MCF 10A (cell line): Measurements from ENCODE around the gene SEPTIN11. TPM values are rescaled to one million over a fixed set of nuclear protein-coding genes. Genes with fewer than 3 reads are reported as not detected.
"Not testable (repeated sequence)": the region's sequence is repeated elsewhere in the genome, so short reads cannot be mapped to it uniquely, and the experiment has no call there.

ENCODE experiments used
- BruUV-seq: library from RNA; stranded (reverse); fragments of 400-500 nt; replicated peaks from 2 replicates; lab custom pipeline; 2021; lab: Mats Ljungman, UMichigan
- CTCF ChIA-PET: fragments of 300-600 bp; sonication (Branson Sonifier 250); formaldehyde crosslinking; extraction: SDS; loops from one replicate; lab custom pipeline; 2021; ENCODE audit warnings: antibody characterized with exemption, inconsistent platforms; lab: Yijun Ruan, JAX
- POLR2A ChIA-PET: fragments of 300-600, 350-650 bp; sonication (Branson Sonifier 250); formaldehyde crosslinking; extraction: SDS; loops from one replicate; lab custom pipeline; 2020; ENCODE audit warnings: antibody characterized with exemption, inconsistent platforms; lab: Yijun Ruan, JAX
- DNase-seq: peaks from one replicate; pipeline ENCODE4 v3.0.0-alpha.2; 2018; ENCODE audit not compliant: unreplicated experiment
- H3K27ac Mint-ChIP-seq: one replicate; pipeline ENCODE4 v1.8.0; 2022; ENCODE audit warnings: mild to moderate bottlenecking, low read depth, mixed read lengths; ENCODE audit not compliant: unreplicated experiment
- H3K27me3 Mint-ChIP-seq: one replicate; pipeline ENCODE4 v1.8.0; 2022; ENCODE audit warnings: mixed read lengths; ENCODE audit not compliant: insufficient read depth, unreplicated experiment
- H3K36me3 Mint-ChIP-seq: one replicate; pipeline ENCODE4 v1.8.0; 2022; ENCODE audit warnings: mild to moderate bottlenecking, moderate library complexity, mixed read lengths; ENCODE audit not compliant: insufficient read depth, unreplicated experiment
- H3K4me1 Mint-ChIP-seq: one replicate; pipeline ENCODE4 v1.8.0; 2022; ENCODE audit warnings: mixed read lengths; ENCODE audit not compliant: insufficient read depth, unreplicated experiment
- H3K4me3 Mint-ChIP-seq: one replicate; pipeline ENCODE4 v1.8.0; 2022; ENCODE audit warnings: mild to moderate bottlenecking, moderate library complexity, mixed read lengths; ENCODE audit not compliant: unreplicated experiment
- H3K9me3 Mint-ChIP-seq: one replicate; pipeline ENCODE4 v1.8.0; 2022; ENCODE audit warnings: mixed read lengths; ENCODE audit not compliant: unreplicated experiment
- intact Hi-C: fragments of 100-400 bp; cut with micrococcal nuclease; formaldehyde crosslinking; loops from 2 replicates; pipeline ENCODE4 v1.14.1; 2022
- total RNA-seq: library from RNA; stranded (reverse); gene quantifications from 2 replicates; pipeline ENCODE4 v1.2.3, GENCODE V29; 2022
- TF ChIP-seq, protein P1 (sequence below): fragments of 200-600 bp; IDR thresholded peaks from one replicate; pipeline ENCODE4 v1.8.0; 2022; ENCODE audit warnings: antibody characterized with exemption, mild to moderate bottlenecking; ENCODE audit not compliant: unreplicated experiment

The SEPTIN11 gene
- total RNA-seq, 1 experiment from 2014 or later = 82.7 TPM

DNA sequence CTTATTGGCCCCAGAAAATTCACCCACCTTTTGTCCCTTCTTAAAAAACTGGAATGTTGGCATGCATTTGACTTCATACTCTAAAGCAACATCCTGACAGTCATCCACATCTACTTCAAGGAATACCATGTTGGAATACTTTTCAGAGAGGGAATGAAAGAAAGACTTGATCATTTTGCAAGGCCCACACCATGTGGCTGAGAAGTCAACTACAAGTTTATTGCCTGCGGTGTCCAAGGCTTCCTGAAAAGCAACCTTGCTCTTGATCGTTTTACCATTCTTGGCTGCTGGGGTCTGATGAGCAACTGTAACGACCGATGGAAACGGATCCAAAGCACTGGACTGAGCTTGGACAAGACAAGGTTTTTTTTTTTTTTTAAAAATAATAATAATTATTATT is 9.3 kb downstream of the SEPTIN11 start:
- POLR2A ChIA-PET = interaction anchor here (1.2 kb wide), 1 partner anchor 12 kb away, joined by 3 read pairs; no protein-coding TSS in a partner anchor
- CTCF ChIA-PET = interaction anchor here (0.7 kb wide), 1 partner anchor 61 kb away, joined by 4 read pairs; the partner anchor contains the start of gene SOWAHB
- intact Hi-C loops = loop anchor here (10.0 kb wide), 1 partner anchor 204 kb away; no protein-coding TSS in a partner anchor
- H3K36me3 Mint-ChIP-seq = peaks cover 6% of the 10 kb centered on the region
- peaks cover 19% of the 10 kb centered on the region for H3K4me1 Mint-ChIP-seq
- BruUV-seq = no TSS peak
- H3K4me3 Mint-ChIP-seq = no peak overlapping the region
- no peak for DNase-seq
- no peaks in the 10 kb centered on the region for H3K27me3 Mint-ChIP-seq
- no peak overlapping the region for H3K27ac Mint-ChIP-seq
- TF ChIP-seq, protein P1, sequence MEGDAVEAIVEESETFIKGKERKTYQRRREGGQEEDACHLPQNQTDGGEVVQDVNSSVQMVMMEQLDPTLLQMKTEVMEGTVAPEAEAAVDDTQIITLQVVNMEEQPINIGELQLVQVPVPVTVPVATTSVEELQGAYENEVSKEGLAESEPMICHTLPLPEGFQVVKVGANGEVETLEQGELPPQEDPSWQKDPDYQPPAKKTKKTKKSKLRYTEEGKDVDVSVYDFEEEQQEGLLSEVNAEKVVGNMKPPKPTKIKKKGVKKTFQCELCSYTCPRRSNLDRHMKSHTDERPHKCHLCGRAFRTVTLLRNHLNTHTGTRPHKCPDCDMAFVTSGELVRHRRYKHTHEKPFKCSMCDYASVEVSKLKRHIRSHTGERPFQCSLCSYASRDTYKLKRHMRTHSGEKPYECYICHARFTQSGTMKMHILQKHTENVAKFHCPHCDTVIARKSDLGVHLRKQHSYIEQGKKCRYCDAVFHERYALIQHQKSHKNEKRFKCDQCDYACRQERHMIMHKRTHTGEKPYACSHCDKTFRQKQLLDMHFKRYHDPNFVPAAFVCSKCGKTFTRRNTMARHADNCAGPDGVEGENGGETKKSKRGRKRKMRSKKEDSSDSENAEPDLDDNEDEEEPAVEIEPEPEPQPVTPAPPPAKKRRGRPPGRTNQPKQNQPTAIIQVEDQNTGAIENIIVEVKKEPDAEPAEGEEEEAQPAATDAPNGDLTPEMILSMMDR = no peak
- H3K9me3 Mint-ChIP-seq = peaks cover under 1% of the 10 kb centered on the region

DNA sequence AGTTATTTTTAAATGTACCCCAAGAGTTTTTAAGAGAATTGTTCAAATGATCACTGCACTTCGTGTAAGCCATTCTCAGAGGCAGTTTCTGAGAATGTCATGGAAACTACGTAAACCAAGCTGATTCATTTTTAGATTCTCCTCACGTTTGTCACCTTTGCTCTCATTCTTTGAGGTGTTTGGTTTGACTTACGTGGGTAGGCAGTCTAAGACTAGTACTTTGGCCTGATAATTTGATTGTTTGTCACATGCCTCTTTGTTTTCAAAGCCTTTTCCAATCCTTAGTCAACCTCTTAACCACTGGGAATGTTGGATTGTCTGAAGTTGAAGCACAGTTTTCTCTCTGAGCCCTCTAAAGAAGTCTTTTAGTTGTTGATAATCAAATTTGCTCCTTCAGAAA is 10.5 kb downstream of the SEPTIN11 start:
- no peak overlapping the region for H3K27ac Mint-ChIP-seq
- peaks cover 9% of the 10 kb centered on the region for H3K4me1 Mint-ChIP-seq
- H3K27me3 Mint-ChIP-seq = no peaks in the 10 kb centered on the region
- TF ChIP-seq, protein P1 = no peak
- H3K36me3 Mint-ChIP-seq = peaks cover 6% of the 10 kb centered on the region
- H3K9me3 Mint-ChIP-seq = peaks cover 7% of the 10 kb centered on the region
- POLR2A ChIA-PET = interaction anchor here (0.9 to 1.2 kb wide), 3 partner anchors 10 to 36 kb away, joined by 3 to 4 read pairs (median 3); partner anchors contain the start of gene SEPTIN11
- BruUV-seq = no TSS peak
- CTCF ChIA-PET = interaction anchor here (0.5 to 0.6 kb wide), 2 partner anchors 77 to 133 kb away, joined by 3 read pairs; no protein-coding TSS in a partner anchor
- DNase-seq = no peak
- intact Hi-C loops = no loop called here
- no peak overlapping the region for H3K4me3 Mint-ChIP-seq

DNA sequence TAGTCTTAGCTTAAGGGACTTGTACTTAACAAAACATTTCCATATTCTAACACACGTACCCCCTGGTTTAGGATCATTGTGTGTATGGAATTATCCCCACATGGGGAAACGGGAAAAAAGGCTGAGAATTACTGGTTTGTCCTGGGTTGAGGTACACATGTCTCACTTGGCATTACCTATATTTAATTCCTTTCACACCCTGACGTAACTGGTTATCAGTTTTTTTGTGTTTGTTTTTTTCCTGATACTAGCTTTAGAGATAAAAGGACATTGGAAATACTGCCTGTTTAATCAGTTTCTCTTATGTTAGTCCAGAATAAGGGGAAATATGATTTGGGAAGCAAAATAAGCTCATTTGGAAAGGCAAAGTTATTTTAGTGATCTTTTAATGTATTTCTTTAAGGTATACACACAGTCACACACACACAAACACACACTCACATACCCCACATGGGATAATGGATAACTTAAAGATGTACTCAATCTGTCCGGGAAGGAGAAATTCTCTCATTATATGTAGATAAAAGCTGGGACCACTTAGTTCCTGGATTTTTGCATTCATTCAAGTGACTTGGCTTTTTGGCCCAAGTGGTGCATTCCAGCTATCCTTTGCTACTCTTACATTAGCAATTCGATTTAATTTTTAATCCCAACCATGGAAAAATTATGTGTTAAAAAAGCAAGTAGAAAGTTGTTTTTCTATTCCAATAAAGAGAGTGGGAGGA is 13.0 kb downstream of the SEPTIN11 start:
- intact Hi-C loops = no loop called here
- ChIA-PET POLR2A (no interaction called here), CTCF (interaction anchor here (0.5 to 1.1 kb wide), 4 partner anchors 11 to 450 kb away, joined by 3 to 5 read pairs (median 4); no protein-coding TSS in a partner anchor)
- no peaks in the 10 kb centered on the region for H3K4me1 Mint-ChIP-seq
- no peak for DNase-seq
- H3K4me3 Mint-ChIP-seq = no peak overlapping the region
- BruUV-seq = no TSS peak
- peaks cover 13% of the 10 kb centered on the region for H3K36me3 Mint-ChIP-seq
- H3K9me3 Mint-ChIP-seq = peaks cover 7% of the 10 kb centered on the region
- no peaks in the 10 kb centered on the region for H3K27me3 Mint-ChIP-seq
- TF ChIP-seq, protein P1 = no peak
- no peak overlapping the region for H3K27ac Mint-ChIP-seq

DNA sequence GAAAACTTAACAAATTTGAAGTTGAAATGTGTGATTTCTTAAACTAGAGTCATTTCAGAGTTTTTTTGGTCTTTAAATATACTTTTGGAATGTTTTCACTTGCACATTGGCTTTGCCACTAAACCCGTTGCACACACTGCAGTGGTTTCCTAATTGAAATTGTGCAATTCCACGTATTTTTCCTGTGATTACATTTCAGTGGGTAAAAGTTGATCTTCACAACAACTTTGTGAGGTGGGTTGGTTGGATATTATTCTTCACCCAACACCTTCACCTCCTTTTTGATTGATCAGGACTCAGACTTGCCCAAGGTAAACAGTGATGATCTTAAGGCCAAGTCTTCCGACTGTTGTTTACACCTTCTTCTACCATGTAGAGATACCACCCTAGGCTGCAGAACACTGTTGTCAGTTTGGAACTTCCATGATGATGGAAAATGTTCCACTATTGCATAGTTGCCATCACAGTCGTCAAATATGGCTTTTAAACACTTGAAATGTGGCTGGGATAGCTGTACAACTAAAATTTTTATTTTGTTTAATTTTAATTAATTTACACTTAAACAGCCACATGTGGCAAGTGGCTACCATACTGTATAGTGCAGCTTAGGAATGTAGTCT is 13.7 kb downstream of the SEPTIN11 start:
- ChIA-PET CTCF (interaction anchor here (1.0 kb wide), 1 partner anchor 241 kb away, joined by 4 read pairs; no protein-coding TSS in a partner anchor), POLR2A (no interaction called here)
- no peak overlapping the region for H3K4me3 Mint-ChIP-seq
- no peaks in the 10 kb centered on the region for H3K4me1 Mint-ChIP-seq
- no peak overlapping the region for H3K27ac Mint-ChIP-seq
- intact Hi-C loops = no loop called here
- peak; percentile 31 for DNase-seq
- BruUV-seq = no TSS peak
- H3K9me3 Mint-ChIP-seq = peaks cover 7% of the 10 kb centered on the region
- TF ChIP-seq, protein P1 = no peak
- peaks cover 13% of the 10 kb centered on the region for H3K36me3 Mint-ChIP-seq
- H3K27me3 Mint-ChIP-seq = no peaks in the 10 kb centered on the region

DNA sequence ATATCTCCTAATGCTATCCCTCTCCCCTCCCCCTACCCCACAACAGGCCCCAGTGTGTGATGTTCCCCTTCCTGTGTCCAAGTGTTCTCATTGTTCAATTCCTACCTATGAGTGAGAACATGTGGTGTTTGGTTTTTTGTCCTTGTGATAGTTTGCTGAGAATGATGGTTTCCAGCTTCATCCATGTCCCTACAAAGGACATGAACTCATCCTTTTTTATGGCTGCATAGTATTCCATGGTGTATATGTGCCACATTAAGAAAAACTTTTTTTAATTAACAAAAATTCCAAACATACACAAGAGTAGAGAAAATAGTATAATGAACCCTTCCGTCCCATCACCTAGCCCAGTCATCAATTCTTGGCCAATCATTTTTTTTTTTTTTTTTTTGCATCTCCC is 14.4 kb downstream of the SEPTIN11 start:
- H3K9me3 Mint-ChIP-seq, BruUV-seq, H3K4me1 Mint-ChIP-seq, DNase-seq, H3K27ac Mint-ChIP-seq, H3K4me3 Mint-ChIP-seq, intact Hi-C loops, H3K36me3 Mint-ChIP-seq, H3K27me3 Mint-ChIP-seq: not testable (repeated sequence)
- CTCF ChIA-PET = interaction anchor here (0.6 to 1.3 kb wide), 2 partner anchors 204 to 273 kb away, joined by 3 read pairs; no protein-coding TSS in a partner anchor
- POLR2A ChIA-PET = interaction anchor here (0.6 to 0.7 kb wide), 2 partner anchors 35 to 338 kb away, joined by 3 read pairs; no protein-coding TSS in a partner anchor
